HG02623 (cell line): Measurements from ENCODE around the gene PRIMA1.

Source experiments
- ATAC-seq: cut with Tn5 transposase; IDR thresholded peaks from one replicate; pipeline ENCODE4 v1.9.1; 2021; ENCODE audit warnings: moderate library complexity; ENCODE audit not compliant: unreplicated experiment

PRIMA1 gene

DNA sequence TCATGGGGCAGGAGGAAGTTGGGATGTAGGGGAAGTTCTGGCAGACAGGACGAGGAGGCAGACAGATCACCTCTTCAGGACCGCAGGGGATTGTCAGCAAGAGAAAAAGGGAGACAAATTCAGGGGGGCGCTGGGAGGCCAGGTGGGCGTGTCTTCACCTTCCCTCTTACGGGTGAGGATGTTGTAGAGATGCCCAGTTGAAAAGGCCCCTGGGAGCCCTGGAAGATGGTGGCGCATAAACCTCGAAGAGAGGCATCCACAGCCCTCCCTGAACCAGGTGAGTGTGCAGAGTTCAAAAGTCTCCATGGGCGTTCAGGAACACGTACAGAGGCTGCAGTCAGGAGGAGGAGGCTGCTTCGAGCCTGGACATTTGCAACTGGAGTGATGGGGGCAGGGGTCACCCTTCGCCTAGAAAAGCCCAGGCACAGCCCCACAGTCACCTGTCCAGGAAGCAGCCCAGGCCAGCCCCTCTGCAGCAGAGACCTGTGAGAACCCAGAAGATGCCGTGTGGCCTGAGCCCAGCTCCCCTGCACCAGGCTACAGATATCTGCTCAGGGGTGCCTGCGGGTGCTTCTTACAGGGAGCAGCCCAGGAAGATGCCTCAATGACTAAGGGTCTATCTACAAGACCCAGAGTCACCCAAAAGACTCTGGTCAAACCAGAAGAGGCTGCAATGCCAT, 74.4 kb downstream of the PRIMA1 start:
- ATAC-seq: no peak

DNA sequence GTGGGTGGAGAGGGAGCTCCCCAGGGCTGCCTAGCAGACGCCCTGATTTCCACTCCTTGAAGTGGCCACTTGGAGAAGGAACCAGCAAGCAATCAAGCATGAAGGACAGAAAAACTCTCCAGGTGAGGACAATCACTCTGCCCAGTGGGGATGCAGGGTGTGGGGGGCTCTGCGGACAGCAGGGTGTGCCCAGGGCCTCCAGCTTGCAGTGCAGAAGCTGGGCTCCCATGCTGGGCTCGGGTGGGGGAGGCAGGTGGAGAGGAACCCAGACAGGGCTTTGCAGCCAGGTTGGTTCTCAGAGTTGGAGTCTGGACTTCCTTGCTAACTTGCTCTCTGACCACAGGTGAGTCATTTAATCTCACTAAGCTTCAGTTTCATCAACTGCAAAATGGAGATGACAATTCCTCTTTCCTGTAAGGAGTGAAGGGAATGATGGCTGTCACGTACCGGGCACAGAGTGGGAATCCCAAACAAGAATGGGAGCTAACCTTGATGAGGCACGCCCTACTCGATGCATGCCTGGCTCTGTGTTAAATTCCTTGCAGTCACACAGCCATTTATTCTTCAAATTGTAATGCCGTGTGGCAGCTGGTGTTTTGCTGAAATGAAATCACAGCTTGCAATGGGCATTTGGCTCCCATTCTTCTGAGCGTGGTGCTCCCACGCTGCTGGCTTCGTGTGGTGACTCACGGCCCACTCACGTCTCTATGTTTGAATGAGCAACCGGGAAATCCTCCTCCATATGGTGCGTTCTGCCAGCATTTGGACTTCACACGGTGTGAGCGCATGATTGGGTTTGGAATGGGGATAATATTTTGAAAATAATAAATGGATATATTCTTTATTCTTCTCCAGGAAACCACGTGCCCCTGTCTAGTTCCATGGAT, 75.2 kb downstream of the PRIMA1 start:
- no peak for ATAC-seq

DNA sequence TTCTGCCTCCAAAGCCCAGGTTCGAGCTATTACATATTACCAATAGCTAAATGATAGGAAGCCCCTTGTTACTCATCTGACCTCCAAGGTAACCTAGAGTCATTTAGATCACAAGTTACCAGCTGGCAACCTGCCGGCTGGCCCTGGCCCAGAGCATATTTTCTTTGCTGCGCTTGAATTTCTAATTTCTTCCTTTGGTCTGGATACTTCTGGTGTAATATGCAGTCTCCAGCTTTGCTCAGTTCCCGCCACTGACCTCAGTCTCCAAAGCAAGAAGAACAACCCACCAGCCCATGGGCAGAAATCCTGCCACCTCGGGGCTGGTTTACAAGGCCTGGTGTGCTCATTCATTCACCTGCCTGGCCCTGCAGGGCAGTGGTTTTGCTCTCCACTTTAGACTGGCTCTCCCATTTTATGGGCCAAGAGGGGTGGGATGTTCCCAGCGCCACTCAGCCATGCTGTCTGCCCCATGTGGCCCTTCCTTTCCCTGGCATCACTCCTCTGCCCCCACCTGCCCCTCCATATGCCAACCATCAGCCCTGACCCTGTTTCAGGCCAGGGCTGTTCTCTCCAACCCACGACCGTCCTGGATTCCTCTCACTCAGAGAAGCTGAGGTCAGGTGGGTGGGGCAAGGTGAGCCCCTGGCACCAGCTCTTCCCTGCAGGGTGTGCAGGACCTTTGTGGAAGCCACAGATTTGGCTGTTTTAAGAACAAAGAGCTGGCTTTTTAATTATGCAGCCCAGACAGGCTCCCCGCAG, 76.0 kb downstream of the PRIMA1 start:
- ATAC-seq: no peak

DNA sequence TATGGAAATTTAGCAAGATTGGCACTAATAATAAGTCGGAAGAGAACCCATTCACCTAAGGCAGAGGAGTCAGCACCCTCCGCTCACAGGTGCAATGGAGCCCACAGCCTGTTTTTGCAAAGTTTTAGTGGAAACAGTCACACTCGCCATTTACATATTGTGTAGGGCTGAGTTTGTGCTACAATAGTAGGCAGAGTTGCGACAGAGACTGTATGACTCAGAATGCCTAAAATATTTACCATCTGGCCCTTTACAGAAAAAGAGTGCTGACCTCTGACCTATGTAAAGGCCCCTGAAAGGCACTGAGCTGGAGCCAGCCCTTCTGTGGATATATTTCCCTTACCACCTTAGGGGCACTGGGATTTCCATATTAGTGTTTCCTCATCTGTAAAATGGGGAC, 79.0 kb downstream of the PRIMA1 start:
- no peak for ATAC-seq

DNA sequence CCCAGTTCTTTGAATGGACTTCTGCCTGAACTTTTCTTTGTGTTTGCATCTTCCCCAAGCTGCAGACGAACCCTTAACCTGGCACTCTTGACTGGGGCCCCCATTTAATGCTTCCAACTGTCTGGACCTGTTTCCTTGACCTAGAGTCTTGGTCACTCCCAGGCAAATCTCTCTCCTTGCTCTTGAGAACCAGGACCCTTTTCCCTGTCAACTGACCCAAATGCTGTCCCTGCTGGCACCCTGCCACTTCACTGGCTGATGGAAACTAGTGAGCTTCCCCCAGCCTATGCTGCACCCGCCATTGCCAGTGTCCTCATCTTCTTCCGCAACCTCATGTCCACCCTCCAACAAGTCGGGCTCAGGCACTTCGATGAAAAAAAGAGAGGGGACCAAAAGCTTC, 79.5 kb downstream of the PRIMA1 start:
- ATAC-seq: no peak

DNA sequence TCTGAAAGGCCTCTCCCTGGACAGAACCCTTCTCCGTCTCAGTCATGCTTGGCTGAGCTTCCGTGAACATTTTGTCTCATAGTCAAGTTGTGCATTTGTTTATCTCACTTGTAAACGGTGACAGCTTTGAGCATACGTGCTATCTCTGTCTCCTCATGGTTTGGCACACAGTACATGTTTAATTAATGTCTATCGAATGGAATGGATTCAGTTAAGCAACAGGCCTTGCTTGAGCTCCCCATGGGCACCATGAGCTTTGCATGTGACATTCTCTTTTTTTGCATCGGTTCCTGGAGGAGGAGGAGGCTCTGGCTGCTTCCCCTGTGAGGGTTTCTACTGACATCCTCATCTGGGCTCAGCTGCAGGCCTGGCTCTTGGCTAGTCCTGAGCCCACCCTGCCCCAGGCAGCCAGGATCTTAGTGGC, 80.0 kb downstream of the PRIMA1 start:
- no peak for ATAC-seq

DNA sequence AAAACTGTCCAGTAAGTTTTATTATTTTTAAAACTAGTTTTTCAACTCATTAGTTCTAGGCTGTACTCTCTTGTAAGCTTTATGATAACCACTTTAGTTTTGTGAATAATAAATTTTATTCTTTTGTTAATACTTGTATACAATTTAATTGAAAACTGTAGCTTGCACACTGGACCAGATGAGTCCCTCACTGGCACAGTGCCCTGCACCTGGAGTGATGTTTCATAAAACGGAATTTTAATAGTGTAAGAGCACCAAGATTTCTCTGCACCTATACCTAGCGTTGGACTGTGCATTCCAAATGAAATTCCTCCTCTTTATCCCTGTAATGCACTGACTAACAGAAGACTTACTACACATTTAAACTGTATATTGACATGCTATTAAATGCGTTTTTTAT, 80.8 kb downstream of the PRIMA1 start:
- no peak for ATAC-seq

DNA sequence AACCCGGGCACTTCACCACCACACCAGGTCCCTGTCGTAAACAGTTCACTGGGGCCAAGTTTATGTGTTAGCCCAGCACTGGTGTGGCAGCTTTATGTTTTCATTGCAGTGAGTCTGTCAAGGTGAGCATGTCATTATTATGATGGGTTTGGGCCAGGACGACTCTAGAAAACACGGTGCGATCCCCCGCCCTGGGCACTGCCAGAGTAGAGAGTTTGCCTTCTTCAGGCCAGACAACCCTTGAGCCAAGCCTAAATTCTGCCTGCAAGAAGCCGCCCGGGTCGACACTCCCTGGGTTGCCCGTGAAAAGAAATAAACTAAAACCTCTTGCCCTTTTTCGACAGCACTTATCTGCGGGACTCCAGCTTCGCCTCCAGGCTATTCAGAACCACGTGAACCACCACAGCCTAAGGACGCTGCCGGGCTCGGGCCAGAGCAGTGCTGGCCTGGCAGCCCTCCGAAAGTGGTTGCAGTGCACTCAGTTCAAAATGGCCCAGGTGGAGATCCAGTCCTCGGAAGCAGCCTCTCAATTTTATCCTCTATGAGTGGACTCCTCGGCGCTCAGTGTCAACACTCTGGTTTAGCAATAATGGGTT, 81.8 kb downstream of the PRIMA1 start:
- no peak for ATAC-seq

DNA sequence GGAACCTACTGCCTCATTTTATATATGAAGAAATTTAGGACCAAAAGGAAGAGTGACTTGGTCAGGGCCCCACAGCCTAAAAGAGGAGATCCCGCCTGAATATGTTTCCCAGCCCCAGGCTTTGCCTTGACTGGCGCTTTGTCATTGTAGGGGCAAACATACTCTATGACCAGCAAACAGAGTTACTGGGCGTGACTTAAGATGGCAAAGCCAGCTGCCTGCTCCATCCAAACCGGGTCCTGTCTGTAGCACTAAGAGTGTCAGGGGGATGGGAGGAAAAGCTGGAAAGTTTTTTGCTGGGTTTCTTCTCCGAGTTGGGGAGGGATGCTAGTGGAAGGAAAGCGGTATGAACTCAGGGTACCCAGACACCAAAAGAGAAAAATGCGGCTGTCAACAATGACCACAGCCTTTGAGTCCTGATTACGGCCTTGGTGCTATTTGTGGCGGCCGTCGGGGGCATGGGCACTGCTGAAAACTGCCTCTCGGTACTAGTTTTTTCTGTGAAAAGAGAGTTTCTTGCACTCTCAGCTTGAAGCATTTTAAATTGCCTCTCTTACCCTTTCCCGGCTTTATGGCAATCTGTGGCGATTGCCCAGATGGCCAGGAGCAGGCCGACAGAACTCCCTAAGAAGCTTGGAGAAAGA, 82.7 kb downstream of the PRIMA1 start:
- ATAC-seq: no peak

DNA sequence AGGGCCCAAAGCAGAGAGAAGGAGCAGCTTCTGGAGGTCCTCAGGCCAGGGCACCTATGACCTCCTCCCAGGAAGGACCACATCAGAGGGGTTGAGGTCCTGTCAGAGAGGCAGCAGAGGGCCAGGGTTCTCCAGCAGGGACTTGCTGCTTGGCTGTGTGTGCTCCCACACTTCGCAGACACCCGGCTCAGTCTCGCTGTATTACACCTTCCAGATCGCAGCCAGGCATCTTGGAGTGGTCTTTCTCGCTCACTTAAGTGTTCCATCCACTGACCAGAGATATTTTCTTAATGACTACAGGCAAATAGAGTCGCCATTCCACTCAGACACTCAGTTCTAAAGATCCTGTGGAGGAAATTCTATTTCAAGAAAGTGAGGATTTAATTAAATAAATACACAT, 84.3 kb downstream of the PRIMA1 start:
- ATAC-seq: no peak

DNA sequence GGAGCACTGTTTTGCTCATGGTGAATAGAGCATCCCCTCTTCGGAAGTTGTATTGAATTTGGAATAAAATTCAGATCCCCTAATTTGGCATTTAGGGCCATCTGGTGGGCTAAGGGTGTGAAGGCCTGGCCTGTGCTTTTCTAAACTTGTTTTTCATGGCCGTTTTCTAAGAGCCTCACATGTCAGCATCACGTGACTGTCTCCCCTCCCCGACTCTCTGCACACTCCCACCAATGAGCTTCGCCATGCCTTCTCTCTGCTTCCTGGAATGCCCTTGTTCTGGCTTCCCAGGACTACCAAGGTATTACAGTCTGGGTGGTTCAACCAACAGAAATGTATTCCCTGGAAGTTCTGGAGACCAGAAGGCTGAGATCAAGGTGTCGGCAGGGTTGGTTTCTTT, 85.3 kb downstream of the PRIMA1 start:
- ATAC-seq: no peak

DNA sequence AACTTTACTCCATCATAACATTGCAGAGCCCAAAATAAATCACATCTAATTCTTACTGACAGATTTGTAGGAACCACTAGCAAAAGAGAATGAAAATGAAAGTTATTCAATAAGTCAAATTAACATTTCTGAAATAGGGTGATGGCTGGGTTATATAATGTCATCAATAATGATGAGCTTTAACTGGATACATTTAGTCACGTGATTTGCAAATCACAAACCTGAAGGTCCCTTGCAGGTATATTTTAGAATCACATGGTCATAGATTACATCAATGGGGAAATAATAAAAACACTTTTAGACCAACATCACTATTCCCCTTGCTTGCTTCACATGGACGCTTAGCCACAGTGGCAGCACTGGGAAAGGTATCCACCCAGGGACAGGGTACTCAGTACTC, 86.7 kb downstream of the PRIMA1 start:
- no peak for ATAC-seq

DNA sequence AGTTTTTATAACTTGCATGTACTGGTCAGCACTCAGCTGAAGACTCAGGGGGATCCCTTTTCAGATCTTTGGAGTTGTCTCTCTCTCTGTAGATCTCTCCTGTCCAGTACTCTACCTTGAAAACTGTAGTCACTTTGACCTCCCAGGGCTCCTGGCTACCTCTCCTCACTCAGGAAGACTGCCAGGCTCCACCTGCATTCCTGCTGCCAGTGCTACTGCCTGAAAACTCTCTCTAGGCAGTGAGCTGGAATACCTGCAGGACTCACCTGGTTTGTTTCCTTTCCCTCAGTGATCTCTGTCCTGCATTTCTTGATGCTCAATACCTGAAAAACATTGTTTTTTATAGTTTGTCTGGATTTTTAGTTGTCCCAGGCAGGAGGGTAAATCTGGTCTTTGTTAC, 87.4 kb downstream of the PRIMA1 start:
- no peak for ATAC-seq

DNA sequence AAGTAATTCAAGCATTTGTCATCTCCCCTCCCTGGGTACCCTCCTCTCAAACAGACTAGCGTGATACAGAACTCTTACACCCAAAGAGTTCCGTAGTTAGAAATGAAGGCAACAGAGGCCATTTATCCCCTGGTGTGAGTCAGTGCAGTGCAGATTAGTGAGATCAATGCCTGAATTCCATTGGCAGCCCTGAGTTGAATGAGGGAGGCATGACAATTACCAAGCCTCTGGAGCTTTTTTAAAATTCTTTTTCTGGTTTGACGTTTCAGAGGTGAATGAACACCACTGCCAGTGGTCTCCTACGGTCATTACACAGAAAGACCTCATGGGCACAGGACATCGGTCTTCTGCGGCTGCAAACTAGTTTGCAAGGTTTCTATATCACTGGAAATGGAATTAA, 94.4 kb downstream of the PRIMA1 start:
- no peak for ATAC-seq

DNA sequence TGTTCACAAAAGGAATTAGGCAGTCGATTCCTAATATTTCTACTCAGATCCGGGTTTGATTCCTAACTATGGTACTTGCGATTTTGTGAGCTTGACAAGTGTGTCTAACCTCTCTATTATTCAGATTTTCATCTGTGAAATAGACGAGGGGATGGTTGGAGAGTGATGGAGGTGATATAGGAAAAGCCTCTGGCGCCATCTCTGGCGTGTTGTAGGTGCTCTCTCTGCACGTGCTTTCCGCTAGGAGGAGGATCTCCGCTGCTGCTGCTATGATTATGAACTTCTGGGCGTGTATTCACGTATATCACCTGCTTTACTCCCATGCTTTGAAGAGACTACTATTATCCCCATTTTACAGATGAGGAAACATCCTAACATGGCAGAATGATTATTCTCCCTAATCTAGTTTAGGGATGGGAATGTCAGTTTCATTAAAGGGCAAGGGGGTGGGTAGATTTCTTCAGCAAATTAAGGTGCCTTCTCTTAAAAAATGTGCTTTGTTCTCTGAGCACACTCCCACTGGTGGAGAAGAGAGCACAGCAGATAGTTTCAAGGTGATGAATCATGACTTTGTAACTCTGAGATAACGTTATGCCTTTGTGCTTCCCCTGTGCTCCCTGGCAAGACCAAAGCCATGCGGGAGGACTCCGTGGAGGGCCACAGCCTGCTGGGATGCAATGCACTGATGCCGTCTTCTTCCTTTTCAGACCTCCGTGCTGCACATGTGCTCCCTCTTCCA, 97.1 kb downstream of the PRIMA1 start:
- no peak for ATAC-seq

DNA sequence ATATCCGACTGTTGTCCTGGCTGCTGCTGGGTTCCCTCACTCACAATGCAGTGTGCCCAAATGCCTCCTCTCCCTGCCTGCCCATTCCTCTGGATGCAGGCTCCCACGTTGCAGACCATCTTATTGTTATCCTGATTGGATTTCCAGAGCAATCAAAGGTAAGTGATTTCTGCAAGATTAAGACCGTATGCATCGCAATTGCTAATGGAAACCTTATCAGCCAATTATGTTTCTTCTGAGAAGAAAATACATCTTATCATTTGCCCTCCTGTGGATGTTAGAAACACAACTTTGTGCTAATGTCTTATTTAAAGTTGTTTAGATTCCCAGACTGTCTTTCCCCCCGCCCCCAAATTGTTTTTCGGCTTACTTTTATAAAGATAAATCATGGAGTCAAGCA, 98.1 kb downstream of the PRIMA1 start:
- no peak for ATAC-seq

DNA sequence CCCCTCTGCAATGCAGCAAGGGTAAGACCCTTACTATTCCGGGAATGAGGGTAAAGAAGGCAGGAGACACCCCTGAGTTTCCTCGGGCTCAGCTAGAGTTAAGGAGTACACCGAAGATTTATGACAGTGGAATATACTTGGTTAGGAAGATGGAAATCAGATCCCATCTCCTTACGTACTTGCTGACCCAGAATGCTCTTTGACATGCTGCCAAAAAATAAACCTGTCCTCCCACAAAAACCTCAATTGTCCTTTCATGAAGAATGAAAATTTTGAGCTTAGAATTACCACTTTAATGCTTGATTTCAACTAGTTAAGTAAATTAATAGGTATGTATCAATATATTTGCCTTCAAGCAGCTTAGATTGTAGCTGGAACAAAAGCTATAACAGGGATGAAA, 99.5 kb downstream of the PRIMA1 start:
- ATAC-seq: no peak

DNA sequence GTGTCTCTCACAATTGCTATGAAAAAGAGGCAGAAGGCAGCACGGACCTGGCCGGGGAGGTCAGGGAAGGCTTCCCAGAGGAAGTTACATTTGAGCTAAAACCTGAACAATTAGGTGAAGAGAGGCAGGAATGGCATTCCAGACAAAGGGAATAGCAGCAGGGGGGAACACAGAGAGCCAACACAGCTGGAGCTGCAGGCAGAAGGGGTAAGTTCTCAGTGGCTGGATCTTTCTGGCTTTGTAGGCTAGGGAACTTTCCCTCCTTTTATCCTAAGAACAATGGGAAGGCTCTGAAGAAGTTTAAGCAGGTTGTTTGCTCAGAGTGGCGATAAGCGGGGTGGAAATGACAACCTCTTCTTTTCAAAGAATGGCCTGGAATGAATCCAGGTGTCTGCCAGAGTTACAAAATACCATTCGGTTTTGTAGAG, 100.0 kb downstream of the PRIMA1 start:
- no peak for ATAC-seq

DNA sequence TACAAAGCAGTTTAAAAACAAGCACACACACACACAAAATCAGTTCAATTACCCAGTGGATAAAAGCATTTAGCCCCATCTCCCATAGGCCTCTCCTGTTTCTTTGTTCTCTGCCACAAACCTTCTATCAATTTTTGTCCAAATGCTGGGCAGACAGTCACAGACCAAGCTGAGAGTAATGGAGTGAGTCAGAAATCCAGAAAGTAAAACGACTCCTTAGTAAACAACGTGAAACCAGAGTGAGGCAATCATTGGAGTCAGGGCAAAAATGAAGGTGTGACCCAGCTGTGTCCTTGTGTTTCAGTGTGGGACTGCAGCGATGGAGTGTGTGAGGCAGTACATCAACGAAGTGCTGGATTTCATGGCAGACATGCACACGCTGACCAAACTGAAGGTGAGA, 102.0 kb downstream of the PRIMA1 start:
- no peak for ATAC-seq
